SJCRH30 (cell line): ENCODE measurements around the gene DTD2. TPM values are rescaled to one million over a fixed set of nuclear protein-coding genes. Genes with fewer than 3 reads are reported as not detected.

Experiments
- DNase-seq, 2 experiments: peaks; one replicate each; pipeline ENCODE4 v3.0.0-alpha.2; 2015 to 2020
- H3K27ac ChIP-seq: fragments of 250-450 bp; sonication (Bioruptor Pico); 2 replicates; pipeline ENCODE4 v1.5.1; 2020; ENCODE audit warnings: mild to moderate bottlenecking, moderate library complexity
- H3K27me3 ChIP-seq: fragments of 250-450 bp; sonication (Bioruptor Pico); 2 replicates; pipeline ENCODE4 v1.5.1; 2020; ENCODE audit warnings: mild to moderate bottlenecking, moderate library complexity
- H3K36me3 ChIP-seq: fragments of 250-450 bp; sonication (Bioruptor Pico); 2 replicates; pipeline ENCODE4 v1.5.1; 2020; ENCODE audit warnings: mild to moderate bottlenecking, moderate library complexity
- H3K4me1 ChIP-seq: fragments of 250-450 bp; sonication (Bioruptor Pico); 2 replicates; pipeline ENCODE4 v1.5.1; 2020; ENCODE audit warnings: mild to moderate bottlenecking, moderate library complexity
- H3K4me3 ChIP-seq: fragments of 250-450 bp; sonication (Bioruptor Pico); 2 replicates; pipeline ENCODE4 v1.5.1; 2020; ENCODE audit warnings: mild to moderate bottlenecking, moderate library complexity
- H3K9me3 ChIP-seq: fragments of 250-450 bp; sonication (Bioruptor Pico); replicated peaks from 2 replicates; pipeline ENCODE4 v1.5.1; 2020; ENCODE audit warnings: mild to moderate bottlenecking, moderate library complexity
- total RNA-seq: library from RNA; depleted of rRNA; stranded (reverse); fragments of >200 nt; shearing (Covaris generic); gene quantifications from 2 replicates; pipeline ENCODE4 v1.2.3, GENCODE V29; 2014; rRNA removed

The DTD2 gene
- total RNA-seq, result 26.3 and 26.4 TPM in 2 replicates

- peak within 1 kb of the TSS; percentile 93 for H3K4me3 ChIP-seq
- DNase-seq, result peak; percentile 94 to 97
- H3K9me3 ChIP-seq, result no peaks in the 10 kb centered on the region
Observed at GRCh38 chr14:31456841-31457664, at the start of gene DTD2. Gene DTD2, minus strand, starts transcription at chr14:31457506. Its CDS starts 113 bp downstream, at chr14:31457393.

GRCh38 chr14:31505411-31505810, 48.1 kb upstream of the DTD2 start:
- DNase-seq, result no peak
- Histone ChIP-seq H3K4me3 (no peak overlapping the region), H3K27ac (no peak overlapping the region), H3K4me1 (no peaks in the 10 kb centered on the region; the same call in 1 of the 2 replicates), H3K27me3 (no peaks in the 10 kb centered on the region), H3K36me3 (no peaks in the 10 kb centered on the region), H3K9me3 (no peaks in the 10 kb centered on the region)

More at GRCh38 chr14:31456841-31457664, at the start of gene DTD2:
- Histone ChIP-seq H3K27me3 (no peaks in the 10 kb centered on the region), H3K27ac (peak within 1 kb of the TSS; percentile 88), H3K36me3 (peaks cover 3% of the 10 kb centered on the region), H3K4me1 (peaks cover 6% of the 10 kb centered on the region; the same call in 1 of the 2 replicates)

- Histone ChIP-seq H3K9me3 (no peaks in the 10 kb centered on the region), H3K4me3 (no peak overlapping the region), H3K36me3 (no peaks in the 10 kb centered on the region), H3K27me3 (no peaks in the 10 kb centered on the region), H3K27ac (no peak overlapping the region), H3K4me1 (no peaks in the 10 kb centered on the region; the same call in 1 of the 2 replicates)
- DNase-seq, result no peak
Observed at GRCh38 chr14:31501870-31502269, 44.6 kb upstream of the DTD2 start.

- H3K9me3 ChIP-seq, result peaks cover 5% of the 10 kb centered on the region; the same call in 1 of the 2 replicates
- no peak overlapping the region for H3K4me3 ChIP-seq
- H3K4me1 ChIP-seq, result no peaks in the 10 kb centered on the region
Observed at GRCh38 chr14:31492759-31493498, 35.6 kb upstream of the DTD2 start.

GRCh38 chr14:31489691-31490090, 32.4 kb upstream of the DTD2 start:
- Histone ChIP-seq H3K36me3 (no peaks in the 10 kb centered on the region), H3K9me3 (peaks cover 5% of the 10 kb centered on the region; the same call in 1 of the 2 replicates), H3K27ac (no peak overlapping the region), H3K4me1 (no peaks in the 10 kb centered on the region), H3K27me3 (no peaks in the 10 kb centered on the region), H3K4me3 (no peak overlapping the region)
- no peak for DNase-seq

More at GRCh38 chr14:31492759-31493498, 35.6 kb upstream of the DTD2 start:
- peak in 1 of 2 experiments; percentile 4 for DNase-seq
- no peaks in the 10 kb centered on the region for H3K36me3 ChIP-seq
- H3K27ac ChIP-seq, result no peak overlapping the region
- no peaks in the 10 kb centered on the region for H3K27me3 ChIP-seq

GRCh38 chr14:31487886-31488285, 30.6 kb upstream of the DTD2 start, which contains the start of gene GPR33:
Gene GPR33, minus strand, starts transcription at chr14:31488039. Its CDS starts 4,074 bp downstream, at chr14:31483965.
- Histone ChIP-seq H3K27me3 (no peaks in the 10 kb centered on the region), H3K36me3 (no peaks in the 10 kb centered on the region), H3K4me3 (no peak within 1 kb of the TSS), H3K27ac (no peak within 1 kb of the TSS), H3K4me1 (no peaks in the 10 kb centered on the region), H3K9me3 (no peaks in the 10 kb centered on the region)
- DNase-seq, result no peak

GRCh38 chr14:31486764-31487163, 29.5 kb upstream of the DTD2 start:
- H3K27me3 ChIP-seq, result no peaks in the 10 kb centered on the region
- H3K27ac ChIP-seq, result no peak overlapping the region
- no peaks in the 10 kb centered on the region for H3K4me1 ChIP-seq
- H3K4me3 ChIP-seq, result no peak overlapping the region
- no peak for DNase-seq
- no peaks in the 10 kb centered on the region for H3K9me3 ChIP-seq
- H3K36me3 ChIP-seq, result no peaks in the 10 kb centered on the region

GRCh38 chr14:31484754-31485153, 27.4 kb upstream of the DTD2 start:
- Histone ChIP-seq H3K9me3 (no peaks in the 10 kb centered on the region), H3K36me3 (no peaks in the 10 kb centered on the region), H3K27ac (no peak overlapping the region), H3K4me3 (no peak overlapping the region), H3K27me3 (no peaks in the 10 kb centered on the region), H3K4me1 (peaks cover under 1% of the 10 kb centered on the region)
- no peak for DNase-seq

GRCh38 chr14:31480156-31480555, 22.9 kb upstream of the DTD2 start:
- H3K27me3 ChIP-seq, result no peaks in the 10 kb centered on the region
- peaks cover 9% of the 10 kb centered on the region for H3K4me1 ChIP-seq
- no peak overlapping the region for H3K4me3 ChIP-seq
- no peak overlapping the region for H3K27ac ChIP-seq
- no peaks in the 10 kb centered on the region for H3K9me3 ChIP-seq
- no peak for DNase-seq
- no peaks in the 10 kb centered on the region for H3K36me3 ChIP-seq

GRCh38 chr14:31479027-31479426, 21.7 kb upstream of the DTD2 start:
- H3K36me3 ChIP-seq, result no peaks in the 10 kb centered on the region
- peaks cover 9% of the 10 kb centered on the region for H3K4me1 ChIP-seq
- H3K27ac ChIP-seq, result no peak overlapping the region
- no peaks in the 10 kb centered on the region for H3K9me3 ChIP-seq
- no peak overlapping the region for H3K4me3 ChIP-seq
- DNase-seq, result peak in 1 of 2 experiments; percentile 21
- no peaks in the 10 kb centered on the region for H3K27me3 ChIP-seq

- Histone ChIP-seq H3K4me1 (peaks cover 9% of the 10 kb centered on the region), H3K27ac (no peak overlapping the region), H3K27me3 (no peaks in the 10 kb centered on the region), H3K36me3 (no peaks in the 10 kb centered on the region), H3K9me3 (no peaks in the 10 kb centered on the region), H3K4me3 (no peak overlapping the region)
- DNase-seq, result no peak
Observed at GRCh38 chr14:31477248-31477647, 19.9 kb upstream of the DTD2 start.

- Histone ChIP-seq H3K27me3 (no peaks in the 10 kb centered on the region), H3K9me3 (no peaks in the 10 kb centered on the region), H3K4me1 (peaks cover 9% of the 10 kb centered on the region), H3K36me3 (no peaks in the 10 kb centered on the region), H3K27ac (no peak overlapping the region), H3K4me3 (no peak overlapping the region)
- no peak for DNase-seq
Observed at GRCh38 chr14:31476131-31476866, 19.0 kb upstream of the DTD2 start.

GRCh38 chr14:31466554-31466953, 9.2 kb upstream of the DTD2 start:
- Histone ChIP-seq H3K27ac (no peak overlapping the region), H3K9me3 (no peaks in the 10 kb centered on the region), H3K4me1 (no peaks in the 10 kb centered on the region)

GRCh38 chr14:31465111-31465510, 7.8 kb upstream of the DTD2 start:
- Histone ChIP-seq H3K27ac (no peak overlapping the region), H3K36me3 (no peaks in the 10 kb centered on the region), H3K4me3 (no peak overlapping the region), H3K27me3 (no peaks in the 10 kb centered on the region), H3K9me3 (no peaks in the 10 kb centered on the region), H3K4me1 (no peaks in the 10 kb centered on the region)
- no peak for DNase-seq

More at GRCh38 chr14:31466554-31466953, 9.2 kb upstream of the DTD2 start:
- no peak overlapping the region for H3K4me3 ChIP-seq
- no peaks in the 10 kb centered on the region for H3K36me3 ChIP-seq
- H3K27me3 ChIP-seq, result no peaks in the 10 kb centered on the region
- DNase-seq, result no peak
